LNCaP clone FGC (cell line): Measurements from ENCODE around the gene RAB11FIP2.
A peak's percentile ranks its signal among the peaks of the same experiment; 100 is the strongest.
"Not testable (repeated sequence)": the region's sequence is repeated elsewhere in the genome, so short reads cannot be mapped to it uniquely, and the experiment has no call there.

ENCODE experiments used
- DNase-seq: peaks from one replicate; pipeline ENCODE4 v3.0.0-alpha.2; 2011; ENCODE audit warnings: low read depth
- H3K4me3 ChIP-seq: 2 replicates; pipeline ENCODE4 v1.5.1; 2011; ENCODE audit warnings: mild to moderate bottlenecking, low read depth, low read length, control low read depth
- TF ChIP-seq, protein P1 (sequence below): IDR thresholded peaks from 2 replicates; pipeline ENCODE4 v1.5.1; 2012; ENCODE audit warnings: mild to moderate bottlenecking; ENCODE audit not compliant: control insufficient read depth, insufficient read depth; ENCODE audit errors: extremely low read depth

The RAB11FIP2 gene, protein sequence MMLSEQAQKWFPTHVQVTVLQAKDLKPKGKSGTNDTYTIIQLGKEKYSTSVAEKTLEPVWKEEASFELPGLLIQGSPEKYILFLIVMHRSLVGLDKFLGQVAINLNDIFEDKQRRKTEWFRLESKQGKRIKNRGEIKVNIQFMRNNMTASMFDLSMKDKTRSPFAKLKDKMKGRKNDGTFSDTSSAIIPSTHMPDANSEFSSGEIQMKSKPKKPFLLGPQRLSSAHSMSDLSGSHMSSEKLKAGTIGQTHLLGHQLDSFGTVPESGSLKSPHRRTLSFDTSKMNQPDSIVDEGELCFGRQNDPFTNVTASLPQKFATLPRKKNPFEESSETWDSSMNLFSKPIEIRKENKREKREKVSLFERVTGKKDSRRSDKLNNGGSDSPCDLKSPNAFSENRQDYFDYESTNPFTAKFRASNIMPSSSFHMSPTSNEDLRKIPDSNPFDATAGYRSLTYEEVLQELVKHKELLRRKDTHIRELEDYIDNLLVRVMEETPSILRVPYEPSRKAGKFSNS

DNA sequence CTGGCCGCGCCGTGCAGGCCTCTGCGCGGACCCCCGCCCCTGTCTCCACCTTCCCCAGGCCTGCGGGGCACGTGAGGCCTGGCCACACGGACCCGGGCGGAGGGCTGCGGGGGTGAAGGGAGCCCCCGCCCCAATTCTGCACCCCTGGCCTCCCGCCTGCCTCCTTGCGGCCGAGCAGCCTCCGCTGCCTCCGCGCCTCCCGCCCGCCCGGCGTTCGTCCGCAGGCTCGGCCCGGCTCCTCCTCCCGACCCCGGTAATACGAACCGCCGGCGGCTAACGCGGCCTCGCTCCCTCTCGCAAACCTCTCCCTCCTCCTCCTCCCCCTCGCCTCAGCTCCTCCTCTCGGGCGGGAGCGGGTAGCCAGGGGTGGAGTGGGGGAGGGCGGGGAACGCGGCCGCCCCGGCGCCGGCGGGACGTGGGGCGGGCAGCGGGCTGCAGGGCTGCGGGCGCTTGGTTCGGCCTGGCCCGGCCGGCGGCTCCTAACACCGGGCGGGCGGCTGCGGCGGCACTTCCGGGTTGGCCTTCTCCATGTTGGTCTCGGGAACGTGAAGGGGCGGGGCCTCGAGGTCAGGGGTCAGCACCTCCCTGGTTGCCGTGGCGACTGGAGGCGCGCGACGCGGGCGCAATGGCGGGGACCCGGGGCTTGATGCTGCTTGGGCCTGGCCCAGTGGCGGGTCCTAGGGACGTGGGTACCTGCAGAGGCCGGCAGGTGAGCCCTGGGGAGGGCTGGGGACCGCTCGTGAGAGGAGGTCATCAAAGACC is at the start of gene RAB11FIP2:
RAB11FIP2 (minus strand) TSS at position 547 of the 762 bp plus-strand sequence. CDS start 778 bp downstream, outside the sequence.
- peak within 1 kb of the TSS; percentile 75 for H3K4me3 ChIP-seq
- TF ChIP-seq, protein P1, sequence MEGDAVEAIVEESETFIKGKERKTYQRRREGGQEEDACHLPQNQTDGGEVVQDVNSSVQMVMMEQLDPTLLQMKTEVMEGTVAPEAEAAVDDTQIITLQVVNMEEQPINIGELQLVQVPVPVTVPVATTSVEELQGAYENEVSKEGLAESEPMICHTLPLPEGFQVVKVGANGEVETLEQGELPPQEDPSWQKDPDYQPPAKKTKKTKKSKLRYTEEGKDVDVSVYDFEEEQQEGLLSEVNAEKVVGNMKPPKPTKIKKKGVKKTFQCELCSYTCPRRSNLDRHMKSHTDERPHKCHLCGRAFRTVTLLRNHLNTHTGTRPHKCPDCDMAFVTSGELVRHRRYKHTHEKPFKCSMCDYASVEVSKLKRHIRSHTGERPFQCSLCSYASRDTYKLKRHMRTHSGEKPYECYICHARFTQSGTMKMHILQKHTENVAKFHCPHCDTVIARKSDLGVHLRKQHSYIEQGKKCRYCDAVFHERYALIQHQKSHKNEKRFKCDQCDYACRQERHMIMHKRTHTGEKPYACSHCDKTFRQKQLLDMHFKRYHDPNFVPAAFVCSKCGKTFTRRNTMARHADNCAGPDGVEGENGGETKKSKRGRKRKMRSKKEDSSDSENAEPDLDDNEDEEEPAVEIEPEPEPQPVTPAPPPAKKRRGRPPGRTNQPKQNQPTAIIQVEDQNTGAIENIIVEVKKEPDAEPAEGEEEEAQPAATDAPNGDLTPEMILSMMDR: peak; percentile 41
- DNase-seq: peak; percentile 79

DNA sequence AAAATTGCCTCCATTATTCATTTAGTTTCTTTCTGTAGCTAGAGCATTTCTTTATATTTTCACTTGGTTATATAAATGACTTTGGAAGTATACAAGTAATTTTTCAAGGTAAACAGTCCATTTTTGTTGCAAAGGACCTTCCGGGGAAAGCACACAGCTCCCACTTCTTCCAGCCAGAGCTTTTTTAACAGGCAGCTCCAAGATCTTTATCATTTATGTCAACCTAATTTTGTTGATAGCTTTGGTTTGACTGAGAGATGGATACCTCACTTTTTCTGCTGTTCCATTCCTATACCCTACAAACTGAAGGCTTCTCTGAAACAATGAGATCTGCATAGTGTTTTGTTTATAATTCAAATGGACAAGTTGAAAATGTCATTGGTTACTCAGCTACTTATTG is 49.3 kb upstream of the RAB11FIP2 start:
- H3K4me3 ChIP-seq: no peak overlapping the region
- TF ChIP-seq, protein P1: no peak
- DNase-seq: peak; percentile 10

DNA sequence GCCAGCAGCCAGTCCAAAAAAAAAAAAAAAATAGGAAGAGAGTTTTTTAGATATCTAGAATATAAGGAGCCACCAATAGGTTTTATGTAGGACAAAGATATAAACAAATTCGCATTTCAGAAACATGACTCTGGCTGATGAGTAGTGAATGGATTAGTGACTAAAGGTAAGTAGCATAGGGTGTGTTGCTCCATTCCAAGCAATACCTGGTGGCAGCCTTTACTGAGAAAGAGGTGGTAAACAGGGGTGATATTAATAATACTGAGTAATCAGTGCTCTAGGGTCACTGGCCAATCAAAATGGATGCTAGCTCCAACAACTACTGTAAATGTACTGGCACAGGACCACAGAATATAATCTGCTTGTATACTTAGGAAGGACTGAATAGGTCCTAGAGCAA is 45.5 kb upstream of the RAB11FIP2 start:
- TF ChIP-seq, protein P1: no peak
- no peak overlapping the region for H3K4me3 ChIP-seq
- DNase-seq: no peak

DNA sequence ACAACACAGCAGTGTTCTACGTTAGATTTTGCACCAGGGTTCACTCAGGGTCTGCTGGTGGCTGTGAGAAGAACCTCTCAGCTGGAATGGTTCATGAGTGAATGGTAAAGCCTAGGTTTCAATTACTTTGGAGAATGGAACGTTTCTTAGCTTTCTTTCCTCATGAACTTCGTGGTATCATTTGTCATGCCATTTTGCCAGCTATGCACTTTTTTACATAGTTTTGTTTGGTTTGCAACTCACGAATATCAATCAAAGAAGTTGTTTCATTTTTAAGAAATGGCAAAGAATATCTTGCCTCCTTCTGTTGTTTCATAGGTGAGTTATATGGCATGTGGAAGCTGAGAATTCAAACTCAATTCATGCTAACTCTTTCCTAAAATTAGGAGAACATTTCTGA is 34.1 kb upstream of the RAB11FIP2 start:
- no peak overlapping the region for H3K4me3 ChIP-seq
- TF ChIP-seq, protein P1: no peak
- DNase-seq: no peak

DNA sequence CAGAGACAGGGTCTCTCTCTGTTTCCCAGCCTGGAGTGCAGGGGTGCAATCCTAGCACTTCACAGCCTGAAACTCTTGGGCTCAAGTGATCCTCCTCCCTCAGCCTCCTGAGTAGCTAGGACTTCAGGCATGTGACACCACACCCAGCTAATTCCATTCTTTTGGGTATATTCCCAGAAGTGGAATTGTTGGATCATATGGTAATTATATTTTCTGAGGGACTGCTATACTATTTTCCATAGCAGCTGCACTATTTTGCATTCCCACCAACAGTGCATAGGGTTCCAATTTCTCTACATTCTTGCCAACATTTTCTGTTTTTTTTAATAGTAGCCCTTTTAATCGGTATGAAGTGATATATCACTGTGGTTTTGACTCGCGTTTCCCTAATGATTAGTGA is 30.0 kb upstream of the RAB11FIP2 start:
- TF ChIP-seq, protein P1: no peak
- no peak overlapping the region for H3K4me3 ChIP-seq
- DNase-seq: no peak

DNA sequence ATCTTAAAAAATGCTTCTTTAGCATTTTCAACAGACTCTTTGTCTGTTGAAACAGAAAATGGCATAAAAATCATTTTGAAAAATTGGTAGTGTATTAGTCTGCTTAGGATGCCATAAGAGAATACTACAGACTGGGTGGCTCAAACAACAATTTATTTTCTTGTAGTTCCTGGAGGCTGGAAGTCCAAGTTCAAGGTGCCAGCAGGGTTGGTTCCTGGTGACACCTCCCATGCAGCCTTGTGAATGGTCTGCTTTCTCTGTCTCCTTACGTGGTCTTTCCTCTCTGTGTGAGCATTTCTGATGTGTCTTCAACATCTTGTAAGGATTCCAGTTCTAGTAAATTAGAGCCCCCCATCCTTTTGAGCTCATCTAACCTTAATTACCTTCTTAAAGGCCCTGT is 26.1 kb upstream of the RAB11FIP2 start:
- no peak overlapping the region for H3K4me3 ChIP-seq
- TF ChIP-seq, protein P1: no peak

DNA sequence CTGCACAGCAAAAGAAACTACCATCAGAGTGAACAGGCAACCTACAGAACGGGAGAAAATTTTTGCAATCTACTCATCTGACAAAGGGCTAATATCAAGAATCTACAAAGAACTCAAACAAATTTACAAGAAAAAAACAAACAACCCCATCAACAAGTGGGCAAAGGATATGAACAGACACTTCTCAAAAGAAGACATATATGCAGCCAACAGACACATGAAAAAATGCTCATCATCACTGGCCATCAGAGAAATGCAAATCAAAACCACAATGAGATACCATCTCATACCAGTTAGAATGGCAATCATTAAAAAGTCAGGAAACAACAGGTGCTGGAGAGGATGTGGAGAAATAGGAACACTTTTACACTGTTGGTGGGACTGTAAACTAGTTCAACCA is 20.6 kb upstream of the RAB11FIP2 start:
- DNase-seq, H3K4me3 ChIP-seq: not testable (repeated sequence)

More for the DNA sequence above, 26.1 kb upstream of the RAB11FIP2 start:
- no peak for DNase-seq
